HTERT RPE-1 (cell line): Measurements from ENCODE around the gene GALNTL6.

Source experiments
- in situ Hi-C: fragments of 300-500 bp; cut with MboI; formaldehyde crosslinking; loops from 4 replicates; pipeline ENCODE4 v1.14.3; 2020; ENCODE audit warnings: low sequenced_read_pairs

The GALNTL6 gene

DNA sequence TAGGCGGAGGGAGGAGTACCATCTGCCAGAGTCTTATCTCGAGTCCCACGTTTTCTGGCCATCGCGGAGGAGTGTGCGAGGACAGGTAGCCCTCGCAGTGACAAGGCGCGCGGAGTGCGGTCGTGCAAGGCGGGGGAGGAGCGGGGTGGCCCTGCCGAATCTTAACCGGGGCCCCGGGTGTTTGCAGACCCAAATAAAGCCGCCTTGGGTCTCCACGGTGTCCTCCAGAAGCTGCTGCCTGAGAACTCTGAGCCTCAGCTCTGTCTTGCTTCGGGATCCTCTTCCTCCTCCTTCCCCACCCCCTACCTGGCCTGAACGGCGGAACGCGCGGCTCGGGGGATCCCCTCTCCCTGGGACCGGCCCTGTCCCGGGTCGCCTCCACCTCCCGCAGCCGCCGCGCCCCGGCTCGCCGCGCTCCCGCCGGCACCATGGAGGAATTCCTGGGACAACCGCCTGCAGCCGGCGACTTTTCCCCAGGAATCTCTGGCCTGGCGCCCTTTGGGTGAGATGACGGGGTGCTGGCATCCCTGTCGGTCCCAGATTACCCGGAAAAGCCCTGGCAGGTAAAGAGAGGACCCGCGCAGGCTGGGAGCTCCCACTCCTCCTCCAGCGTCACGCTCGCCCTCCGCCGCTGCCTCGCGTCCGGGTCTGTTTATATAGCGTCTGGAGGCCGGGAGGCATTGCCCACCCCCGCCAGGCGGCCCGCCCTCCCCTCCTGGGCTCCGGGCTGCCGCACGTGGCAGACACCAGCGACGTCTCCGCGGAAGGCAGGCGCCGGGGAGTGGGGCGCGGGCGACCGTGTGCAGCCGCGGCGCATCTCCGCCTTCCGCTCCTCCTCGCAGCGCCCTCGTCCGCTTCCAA is at the start of gene GALNTL6:
Gene GALNTL6, plus strand, starts transcription at position 740 of the 861 bp plus-strand sequence.
- in situ Hi-C loops, result no loop called here

DNA sequence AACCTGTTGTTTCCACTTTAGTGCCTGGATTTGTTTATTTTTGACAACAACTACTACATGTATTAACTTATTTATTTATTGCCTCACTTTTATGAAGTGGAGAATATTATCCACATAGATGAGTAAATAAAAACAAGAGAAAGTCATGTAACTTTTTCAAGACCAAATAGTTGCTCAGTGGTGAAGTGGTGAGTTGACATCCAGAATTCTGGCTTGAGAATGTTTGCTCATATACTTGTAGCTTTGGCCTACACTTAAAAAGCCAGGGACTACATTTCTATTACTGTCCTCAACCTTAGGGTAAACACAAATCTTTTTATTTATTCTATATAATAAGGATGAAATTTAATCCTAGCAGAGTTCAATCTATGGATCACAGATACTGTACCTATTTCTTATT is 47.7 kb upstream of the GALNTL6 start:
- in situ Hi-C loops, result no loop called here

DNA sequence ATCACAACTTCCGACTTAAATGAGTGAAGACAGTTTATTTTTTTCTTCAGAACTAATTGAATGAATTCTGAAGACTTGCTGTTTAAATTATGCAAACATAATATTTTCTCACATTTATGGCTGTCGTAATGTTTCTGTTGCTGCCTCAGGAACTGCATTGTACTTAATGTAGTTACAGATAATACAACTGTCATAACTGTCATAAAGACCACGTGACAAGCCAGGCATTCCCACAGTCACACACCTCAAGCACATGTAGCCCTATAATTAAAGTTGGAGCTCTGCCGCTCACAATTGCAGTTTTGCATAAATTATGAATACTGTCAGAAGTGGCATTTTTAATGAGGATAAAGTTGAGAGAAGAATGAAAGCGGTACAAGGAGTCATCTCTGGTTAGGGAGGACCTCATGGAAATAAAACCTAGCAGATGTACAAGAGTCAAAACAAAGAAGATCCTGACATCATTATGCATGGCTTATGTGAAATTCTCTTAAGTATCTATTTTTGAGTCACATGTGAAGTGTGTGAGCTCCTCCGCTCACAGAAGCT is 38.5 kb upstream of the GALNTL6 start:
- in situ Hi-C loops, result no loop called here

DNA sequence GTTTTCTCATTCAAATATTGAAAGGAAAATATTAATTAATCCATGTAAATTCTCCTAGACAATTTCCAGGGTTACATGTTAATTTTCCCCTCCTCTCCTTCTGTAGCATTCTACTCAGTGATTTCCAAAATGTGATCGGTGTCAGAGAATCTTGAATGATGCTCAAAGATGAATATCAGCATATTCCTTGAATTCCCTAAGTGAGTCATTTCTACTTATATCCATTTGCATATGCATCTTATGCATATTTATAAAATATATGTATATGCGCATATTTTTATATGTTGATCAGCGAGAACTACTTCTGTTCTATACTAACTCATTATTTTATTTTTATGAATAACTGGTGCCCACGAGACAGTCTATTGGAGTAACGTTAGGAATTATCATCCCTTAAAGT is 33.9 kb upstream of the GALNTL6 start:
- in situ Hi-C loops, result no loop called here

DNA sequence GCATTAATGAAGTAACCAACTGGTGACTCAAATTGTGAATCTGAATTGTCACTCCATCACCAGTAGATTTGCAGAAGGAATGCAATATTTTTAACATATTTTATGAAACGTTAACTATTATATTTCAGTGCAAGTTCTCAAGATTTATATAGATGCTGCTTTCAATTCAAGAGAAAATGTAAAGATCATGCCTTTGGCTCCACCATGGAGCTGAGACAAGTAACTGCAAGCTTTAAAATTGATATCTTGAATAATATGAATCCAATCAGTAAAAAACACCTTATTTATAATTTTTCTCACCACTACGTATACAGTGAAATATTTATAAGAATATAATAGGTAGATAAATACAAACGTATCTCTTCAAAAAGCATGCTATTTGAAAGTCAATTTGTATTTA is 27.8 kb upstream of the GALNTL6 start:
- in situ Hi-C loops, result no loop called here

DNA sequence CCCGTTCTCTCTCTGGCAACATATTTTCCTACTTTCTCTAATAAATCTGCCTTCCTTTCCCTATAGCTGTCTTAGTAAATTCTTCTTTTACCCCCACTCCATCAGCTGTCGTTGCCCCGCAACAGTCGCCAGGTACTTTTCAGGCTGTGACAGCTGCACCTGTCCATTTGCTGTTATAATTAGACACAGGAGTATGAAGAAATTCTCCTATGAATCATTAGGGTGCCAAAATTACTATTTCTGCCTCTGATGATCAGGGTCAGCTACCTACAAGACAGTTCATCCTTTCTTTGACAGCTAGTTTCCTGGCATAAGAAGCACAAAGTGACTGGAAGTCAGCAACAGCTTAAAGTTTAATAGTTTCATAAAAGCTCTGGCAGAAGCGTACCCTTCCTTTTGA is 19.5 kb upstream of the GALNTL6 start:
- in situ Hi-C loops, result no loop called here

DNA sequence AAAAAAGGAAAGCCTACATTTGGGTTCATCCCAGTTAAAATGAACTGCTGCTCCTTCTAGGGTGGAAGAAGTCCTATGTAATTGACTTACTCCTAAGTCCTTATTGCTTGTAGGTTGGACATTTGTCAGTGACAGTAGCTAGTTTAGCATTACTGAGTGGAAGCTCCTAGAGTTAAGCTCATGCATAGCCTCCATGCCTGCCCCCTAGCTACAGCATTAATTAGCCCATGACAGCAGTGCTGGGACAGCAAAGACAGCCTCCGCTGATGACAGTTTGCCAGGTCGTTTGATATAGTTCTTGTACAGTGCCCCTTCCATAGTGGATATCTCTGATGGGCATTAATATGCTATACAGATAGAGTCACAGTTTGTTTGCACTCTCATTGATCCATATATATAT is 18.7 kb upstream of the GALNTL6 start:
- in situ Hi-C loops, result no loop called here

DNA sequence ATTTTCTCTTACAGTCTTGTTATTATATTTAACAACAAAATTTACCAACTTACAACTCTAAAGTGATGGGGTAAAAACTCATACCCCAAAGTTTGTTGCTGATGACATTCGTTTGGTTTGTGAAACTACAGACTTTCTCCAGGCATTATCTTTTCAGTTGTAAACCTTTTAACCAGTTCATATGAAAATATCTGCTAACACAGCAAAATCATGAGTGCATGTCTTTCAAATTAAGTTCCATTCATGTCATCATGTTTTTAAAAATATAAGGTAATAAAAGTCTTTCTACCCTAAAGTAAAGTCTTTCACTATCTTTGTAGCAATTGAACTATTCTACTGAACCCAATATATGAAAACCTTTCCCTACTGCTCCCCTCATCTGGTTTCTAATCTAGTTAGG is 3.4 kb upstream of the GALNTL6 start:
- in situ Hi-C loops, result no loop called here

DNA sequence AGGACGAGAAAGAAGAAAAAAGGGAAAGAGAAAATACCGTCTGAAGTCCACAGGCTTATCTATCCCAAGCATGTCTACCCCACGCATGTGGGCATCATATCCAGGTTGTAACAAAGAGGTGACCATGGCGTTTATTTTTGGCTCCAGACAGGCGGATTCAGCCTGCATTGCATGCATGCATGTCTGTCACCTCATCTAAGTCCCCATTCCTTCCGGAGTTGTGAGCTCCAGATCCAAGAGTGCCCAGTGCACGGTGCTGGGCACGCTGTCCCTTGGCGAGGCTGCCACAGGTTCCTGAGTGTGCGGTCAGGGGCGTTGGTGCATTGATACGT is 905 bp upstream of the GALNTL6 start:
- in situ Hi-C loops, result no loop called here

DNA sequence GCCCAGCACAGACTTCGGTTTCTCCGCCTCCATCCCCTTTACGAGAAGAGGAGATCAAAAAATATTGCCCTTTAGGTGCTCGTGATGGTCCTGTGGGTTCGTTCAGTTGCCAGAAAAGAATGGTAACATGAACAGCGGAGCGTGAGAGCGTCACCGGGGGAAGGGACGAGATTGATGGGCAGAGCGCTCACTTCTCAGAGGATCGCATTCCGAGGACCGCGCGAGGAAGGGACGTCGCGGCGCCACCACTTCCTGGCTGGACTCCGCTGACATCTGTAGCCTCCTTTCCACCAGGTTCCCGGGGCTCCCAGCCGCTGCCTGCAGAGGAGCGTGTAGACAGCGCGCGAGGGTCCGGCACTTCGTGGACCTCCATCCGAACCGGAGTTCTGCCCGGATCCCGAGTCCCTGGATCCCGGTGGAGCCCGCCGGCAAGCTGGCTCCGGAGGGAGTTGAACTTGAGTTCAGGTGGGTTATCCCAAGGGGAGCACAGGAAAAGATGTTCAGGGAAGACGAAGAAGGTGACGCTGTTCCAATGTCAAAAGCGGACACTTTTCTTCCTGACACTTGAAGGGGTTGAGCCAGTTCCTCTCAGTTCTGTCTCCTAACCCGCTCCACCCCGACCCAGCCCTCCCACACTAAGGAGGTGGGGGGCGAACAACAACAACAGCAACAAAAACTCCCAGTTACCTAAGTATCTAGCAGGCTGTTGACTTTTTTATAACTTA is 484 bp downstream of the GALNTL6 start:
- in situ Hi-C loops, result no loop called here

DNA sequence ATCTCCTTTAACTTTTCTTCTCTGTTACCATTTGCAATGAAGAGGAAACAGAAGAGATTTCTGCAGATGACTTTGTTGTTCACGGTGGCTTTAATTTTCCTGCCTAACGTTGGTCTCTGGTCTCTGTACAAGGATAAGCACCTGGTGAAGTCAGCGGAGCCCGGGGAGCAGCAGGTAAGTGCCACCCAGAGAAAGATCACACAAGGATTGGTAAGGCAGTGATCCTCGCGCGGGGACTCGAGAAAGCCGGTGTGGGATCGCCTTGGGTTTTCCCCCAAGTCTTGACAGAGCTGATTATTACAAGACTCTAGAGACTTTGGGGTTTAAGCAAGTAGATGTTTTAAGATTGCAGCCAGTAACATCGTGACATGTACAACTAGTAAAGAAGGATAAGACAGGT is 1.3 kb downstream of the GALNTL6 start:
- in situ Hi-C loops, result no loop called here

DNA sequence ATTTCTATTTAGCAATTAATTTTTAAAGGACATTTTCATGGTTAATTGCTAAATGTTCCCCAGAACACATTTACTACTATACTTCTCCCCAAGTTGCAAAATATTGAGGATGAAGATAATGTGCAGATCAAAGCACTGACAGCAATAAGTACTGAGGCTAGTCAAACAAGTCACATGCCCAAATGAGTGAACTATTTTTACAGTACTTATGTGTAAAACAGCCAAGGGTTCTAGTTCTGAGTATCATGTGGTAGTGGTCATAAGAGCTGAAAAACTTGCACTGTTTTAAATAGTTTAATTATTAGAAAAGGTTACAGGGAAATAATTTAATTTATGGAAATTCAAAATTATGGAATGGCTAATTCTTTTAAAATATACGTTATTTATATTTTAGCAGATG is 3.8 kb downstream of the GALNTL6 start:
- in situ Hi-C loops, result no loop called here

DNA sequence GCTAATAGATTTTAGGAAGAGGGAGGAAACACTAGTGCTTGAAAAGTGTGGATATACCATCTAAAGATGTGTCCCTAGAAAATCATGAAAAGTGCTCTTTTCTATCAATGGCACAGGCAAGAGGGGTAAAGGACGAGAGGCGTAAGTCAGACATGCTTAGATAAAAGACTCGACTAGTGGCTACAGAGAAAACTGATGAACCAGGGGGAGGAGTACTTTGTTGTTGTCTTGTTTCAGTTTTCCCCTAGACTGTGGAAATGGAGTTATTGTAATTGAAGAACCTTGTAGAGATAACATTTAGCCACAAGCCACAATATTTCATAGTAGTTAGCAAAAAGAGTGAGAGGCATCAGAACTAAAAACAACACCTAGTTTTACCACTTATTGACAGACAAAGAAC is 21.4 kb downstream of the GALNTL6 start:
- in situ Hi-C loops, result no loop called here

DNA sequence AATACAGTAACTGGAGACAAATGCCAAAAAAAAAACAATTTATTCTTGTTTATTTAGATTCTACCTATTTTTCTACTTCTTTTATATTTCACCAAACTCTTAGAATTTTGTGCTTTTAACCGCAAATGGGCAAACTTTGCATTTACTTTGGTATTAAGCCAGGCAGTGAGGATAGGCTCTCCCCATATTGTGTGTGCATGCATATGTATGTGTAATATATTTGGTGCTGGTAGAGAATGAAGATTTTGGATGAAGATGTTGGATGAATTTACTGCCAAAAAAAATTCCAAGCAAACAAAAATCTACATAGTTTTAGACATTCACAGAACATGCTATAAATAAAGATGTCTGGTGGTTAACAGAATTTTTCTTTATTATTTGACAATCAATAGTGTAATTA is 30.3 kb downstream of the GALNTL6 start:
- in situ Hi-C loops, result no loop called here

DNA sequence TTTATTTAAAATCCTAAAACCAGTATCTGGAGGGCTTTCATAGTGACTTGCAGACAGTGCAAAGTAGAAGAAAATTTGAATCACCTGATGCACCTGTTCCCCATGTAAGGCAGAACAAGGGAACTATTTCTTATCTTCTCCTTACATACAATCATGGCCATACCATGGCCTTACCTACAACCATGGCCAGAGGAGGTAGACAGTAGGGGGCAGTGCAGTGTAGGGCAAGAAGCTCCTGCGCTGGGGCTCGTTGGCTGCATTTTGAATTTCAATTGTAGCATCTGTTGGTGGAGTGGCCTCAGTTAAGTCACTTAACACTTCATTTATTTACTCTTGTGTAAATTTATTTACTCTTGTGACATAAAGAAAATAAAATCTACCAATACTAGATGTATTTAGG is 33.0 kb downstream of the GALNTL6 start:
- in situ Hi-C loops, result no loop called here

DNA sequence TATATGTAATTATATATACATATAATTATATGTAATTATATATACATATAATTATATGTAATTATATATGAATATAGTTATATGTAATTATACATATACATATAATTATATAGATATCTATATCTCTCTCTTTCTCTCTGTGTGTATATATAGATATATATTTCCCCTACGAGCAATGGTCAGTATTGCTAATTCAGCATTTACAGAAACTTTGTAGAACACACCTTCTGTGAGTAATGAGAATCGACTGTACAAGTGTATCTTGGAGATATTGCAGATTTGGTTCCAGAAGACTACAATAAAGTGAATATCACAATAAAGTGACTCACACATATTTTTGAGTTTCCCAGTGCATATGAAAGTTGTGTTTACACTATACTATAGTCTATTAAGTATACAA is 33.7 kb downstream of the GALNTL6 start:
- in situ Hi-C loops, result no loop called here

DNA sequence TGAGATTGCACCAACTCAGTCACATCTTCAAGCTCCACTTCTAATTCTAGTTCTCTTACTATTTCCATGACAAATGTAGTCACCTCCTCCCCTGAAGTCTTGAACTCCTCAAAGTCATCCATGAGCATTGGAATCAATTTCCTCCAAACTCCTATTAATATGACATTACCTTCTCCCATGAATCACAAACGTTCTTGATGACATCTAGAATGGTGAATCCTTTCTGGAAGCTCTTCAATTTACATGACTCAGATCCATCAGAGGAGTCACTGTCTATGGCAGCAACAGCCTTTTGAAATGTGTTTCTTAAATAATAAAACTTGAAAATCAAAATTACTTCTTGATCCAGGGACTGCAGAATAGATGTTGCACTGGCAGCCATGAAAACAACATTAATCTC is 34.5 kb downstream of the GALNTL6 start:
- in situ Hi-C loops, result no loop called here

DNA sequence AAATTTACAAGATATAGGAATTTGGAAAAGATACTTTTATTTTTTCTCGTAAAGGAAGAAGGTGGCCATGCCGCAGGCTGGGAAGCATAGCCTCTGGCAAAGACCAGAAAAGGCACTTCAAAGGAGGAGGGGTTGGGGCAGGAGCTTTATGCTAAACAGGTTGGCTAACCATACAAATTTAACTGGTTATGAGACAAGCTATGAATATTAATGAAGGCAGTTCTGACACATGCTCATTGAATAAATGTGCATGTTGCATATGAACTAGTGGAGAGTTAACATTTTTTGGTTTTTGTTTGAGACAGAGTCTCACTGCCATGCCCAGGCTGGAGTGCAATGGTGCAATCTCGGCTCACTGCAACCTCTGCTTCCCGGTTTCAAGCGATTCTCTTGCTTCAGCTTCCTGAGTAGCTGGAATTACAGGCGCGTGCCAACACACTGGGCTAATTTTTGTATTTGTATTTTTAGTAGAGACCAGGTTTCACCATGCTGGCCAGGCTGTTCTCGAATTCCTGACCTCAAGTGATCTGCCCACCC is 36.5 kb downstream of the GALNTL6 start:
- in situ Hi-C loops, result no loop called here

DNA sequence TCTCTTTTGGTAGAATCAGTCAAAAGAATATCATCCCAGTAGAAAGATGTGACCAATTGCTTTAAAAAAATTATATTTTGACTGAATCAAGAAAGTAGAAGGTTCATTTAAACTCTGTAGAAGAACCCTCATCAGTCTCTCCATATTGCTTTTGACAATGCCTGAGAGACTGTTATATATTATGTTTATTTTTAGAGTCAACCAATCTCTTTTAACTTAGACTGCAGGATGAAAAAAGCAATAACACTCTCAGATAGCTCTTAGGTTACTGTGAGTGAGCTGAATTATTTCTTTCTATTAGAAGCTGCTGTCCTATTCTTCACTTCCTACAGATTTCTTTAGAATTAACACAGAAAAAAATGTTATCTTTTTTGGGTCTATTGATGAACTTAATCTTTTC is 38.1 kb downstream of the GALNTL6 start:
- in situ Hi-C loops, result no loop called here

DNA sequence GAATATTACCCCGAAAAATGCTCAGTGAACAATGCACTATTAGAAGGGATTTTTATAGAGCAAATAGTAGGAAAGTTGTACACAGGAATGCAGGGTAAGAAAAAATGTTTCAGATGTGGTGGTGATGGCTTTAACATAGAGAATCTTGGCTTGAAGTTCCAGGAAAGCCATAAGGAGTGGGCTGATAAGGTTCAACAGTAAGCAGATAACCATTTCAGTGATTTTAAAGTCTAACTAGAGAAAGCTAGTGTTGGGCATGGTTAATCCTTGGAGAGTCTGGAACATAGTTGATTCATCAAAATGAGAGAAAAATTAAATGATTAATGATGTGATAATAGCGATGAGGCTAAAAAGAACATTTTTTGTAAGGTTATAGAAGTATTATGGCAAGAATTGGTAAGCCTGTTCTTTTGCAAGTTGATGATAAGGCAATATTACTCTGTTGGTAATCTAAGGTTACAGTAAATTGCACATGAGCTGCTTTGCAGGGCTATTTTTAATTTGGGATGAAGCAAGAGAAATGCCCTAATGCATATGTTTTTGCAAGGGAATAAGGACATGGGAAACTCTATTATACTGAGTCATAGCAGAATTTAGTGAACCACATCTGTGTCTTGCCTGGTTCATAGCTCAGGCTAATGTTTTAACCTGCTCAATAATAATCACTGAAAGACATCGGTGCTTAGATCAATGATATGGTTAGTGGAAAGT is 44.3 kb downstream of the GALNTL6 start:
- in situ Hi-C loops, result no loop called here

DNA sequence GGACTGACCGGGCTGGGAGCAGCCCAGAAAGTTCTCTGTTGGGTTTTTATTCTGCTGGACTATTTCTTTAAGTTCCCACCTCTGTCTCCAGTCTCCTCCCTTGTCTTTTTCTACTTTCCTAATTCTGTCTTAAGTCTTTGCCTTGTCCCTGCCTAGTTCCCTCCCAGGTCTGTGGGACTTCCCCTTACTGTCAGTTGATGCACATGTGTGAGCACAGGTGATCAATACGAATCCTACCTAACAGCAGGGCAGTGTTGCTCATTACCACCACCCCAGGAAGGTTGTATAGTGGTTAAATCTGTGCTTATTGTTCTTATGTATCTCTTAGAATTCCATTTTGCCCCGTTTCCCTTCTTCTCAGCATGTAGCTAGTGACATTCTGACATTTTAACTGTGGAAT is 62.1 kb downstream of the GALNTL6 start:
- in situ Hi-C loops, result no loop called here
